ENCODE data around the gene DMPK.

The DMPK gene

DNA sequence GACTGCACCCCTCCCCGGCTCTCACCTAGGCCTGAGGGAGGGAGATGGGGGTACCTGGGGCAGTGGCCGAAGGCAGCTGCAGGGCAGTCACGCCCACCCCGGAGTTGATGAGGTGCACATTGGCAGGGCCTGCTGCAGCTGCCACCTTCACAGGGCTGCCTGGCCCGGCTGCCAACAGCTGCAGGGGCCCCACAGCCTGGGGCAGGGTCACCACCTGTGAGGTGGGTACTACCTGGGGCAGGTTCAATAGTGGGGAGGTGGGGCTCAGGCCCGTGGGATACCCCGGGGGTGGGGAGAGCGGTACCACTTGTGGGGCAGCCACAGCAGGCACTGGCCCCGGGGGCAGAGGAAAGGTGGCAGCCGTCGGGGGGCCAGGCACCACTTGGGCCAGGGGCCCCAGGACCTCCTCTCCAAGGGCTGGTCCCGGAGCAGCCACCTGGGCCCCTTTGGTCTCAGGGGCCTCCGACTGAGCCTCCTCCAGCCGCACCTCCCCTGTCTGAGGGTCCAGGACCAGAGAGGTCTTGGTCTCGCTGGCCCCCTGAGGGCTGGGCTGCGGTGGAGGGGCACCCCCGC, 15.9 kb downstream of the DMPK start:
- no peak for TF ChIP-seq SPI1 (IDR thresholded peaks at IDR 0.05; ENCODE audit: borderline replicate concordance, low read depth)
- no peak for TF ChIP-seq POLR2AphosphoS5 (IDR thresholded peaks at IDR 0.05; ENCODE audit: low read depth)
- TF ChIP-seq, protein P1, sequence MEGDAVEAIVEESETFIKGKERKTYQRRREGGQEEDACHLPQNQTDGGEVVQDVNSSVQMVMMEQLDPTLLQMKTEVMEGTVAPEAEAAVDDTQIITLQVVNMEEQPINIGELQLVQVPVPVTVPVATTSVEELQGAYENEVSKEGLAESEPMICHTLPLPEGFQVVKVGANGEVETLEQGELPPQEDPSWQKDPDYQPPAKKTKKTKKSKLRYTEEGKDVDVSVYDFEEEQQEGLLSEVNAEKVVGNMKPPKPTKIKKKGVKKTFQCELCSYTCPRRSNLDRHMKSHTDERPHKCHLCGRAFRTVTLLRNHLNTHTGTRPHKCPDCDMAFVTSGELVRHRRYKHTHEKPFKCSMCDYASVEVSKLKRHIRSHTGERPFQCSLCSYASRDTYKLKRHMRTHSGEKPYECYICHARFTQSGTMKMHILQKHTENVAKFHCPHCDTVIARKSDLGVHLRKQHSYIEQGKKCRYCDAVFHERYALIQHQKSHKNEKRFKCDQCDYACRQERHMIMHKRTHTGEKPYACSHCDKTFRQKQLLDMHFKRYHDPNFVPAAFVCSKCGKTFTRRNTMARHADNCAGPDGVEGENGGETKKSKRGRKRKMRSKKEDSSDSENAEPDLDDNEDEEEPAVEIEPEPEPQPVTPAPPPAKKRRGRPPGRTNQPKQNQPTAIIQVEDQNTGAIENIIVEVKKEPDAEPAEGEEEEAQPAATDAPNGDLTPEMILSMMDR (IDR thresholded peaks at IDR 0.05; ENCODE audit: insufficient read depth, low read length), result no peak
- TF ChIP-seq, protein P2, sequence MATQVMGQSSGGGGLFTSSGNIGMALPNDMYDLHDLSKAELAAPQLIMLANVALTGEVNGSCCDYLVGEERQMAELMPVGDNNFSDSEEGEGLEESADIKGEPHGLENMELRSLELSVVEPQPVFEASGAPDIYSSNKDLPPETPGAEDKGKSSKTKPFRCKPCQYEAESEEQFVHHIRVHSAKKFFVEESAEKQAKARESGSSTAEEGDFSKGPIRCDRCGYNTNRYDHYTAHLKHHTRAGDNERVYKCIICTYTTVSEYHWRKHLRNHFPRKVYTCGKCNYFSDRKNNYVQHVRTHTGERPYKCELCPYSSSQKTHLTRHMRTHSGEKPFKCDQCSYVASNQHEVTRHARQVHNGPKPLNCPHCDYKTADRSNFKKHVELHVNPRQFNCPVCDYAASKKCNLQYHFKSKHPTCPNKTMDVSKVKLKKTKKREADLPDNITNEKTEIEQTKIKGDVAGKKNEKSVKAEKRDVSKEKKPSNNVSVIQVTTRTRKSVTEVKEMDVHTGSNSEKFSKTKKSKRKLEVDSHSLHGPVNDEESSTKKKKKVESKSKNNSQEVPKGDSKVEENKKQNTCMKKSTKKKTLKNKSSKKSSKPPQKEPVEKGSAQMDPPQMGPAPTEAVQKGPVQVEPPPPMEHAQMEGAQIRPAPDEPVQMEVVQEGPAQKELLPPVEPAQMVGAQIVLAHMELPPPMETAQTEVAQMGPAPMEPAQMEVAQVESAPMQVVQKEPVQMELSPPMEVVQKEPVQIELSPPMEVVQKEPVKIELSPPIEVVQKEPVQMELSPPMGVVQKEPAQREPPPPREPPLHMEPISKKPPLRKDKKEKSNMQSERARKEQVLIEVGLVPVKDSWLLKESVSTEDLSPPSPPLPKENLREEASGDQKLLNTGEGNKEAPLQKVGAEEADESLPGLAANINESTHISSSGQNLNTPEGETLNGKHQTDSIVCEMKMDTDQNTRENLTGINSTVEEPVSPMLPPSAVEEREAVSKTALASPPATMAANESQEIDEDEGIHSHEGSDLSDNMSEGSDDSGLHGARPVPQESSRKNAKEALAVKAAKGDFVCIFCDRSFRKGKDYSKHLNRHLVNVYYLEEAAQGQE (IDR thresholded peaks at IDR 0.05; ENCODE audit: insufficient replicate concordance, low read depth), result no peak
- TF ChIP-seq GABPA (IDR thresholded peaks at IDR 0.05; ENCODE audit: low read depth), result no peak
- Histone ChIP-seq H3K4me3 (replicated peaks; ENCODE audit: insufficient read depth, low read length) (no peak overlapping the region), H3K27ac (replicated peaks) (no peak overlapping the region), H3K27me3 (ENCODE audit: insufficient read depth, poor library complexity, severe bottlenecking) (peaks cover 36% of the 10 kb centered on the region)
- DNase-seq (ENCODE audit: low read depth in 1 of 2, low spot score in 1 of 2), result no peak

DNA sequence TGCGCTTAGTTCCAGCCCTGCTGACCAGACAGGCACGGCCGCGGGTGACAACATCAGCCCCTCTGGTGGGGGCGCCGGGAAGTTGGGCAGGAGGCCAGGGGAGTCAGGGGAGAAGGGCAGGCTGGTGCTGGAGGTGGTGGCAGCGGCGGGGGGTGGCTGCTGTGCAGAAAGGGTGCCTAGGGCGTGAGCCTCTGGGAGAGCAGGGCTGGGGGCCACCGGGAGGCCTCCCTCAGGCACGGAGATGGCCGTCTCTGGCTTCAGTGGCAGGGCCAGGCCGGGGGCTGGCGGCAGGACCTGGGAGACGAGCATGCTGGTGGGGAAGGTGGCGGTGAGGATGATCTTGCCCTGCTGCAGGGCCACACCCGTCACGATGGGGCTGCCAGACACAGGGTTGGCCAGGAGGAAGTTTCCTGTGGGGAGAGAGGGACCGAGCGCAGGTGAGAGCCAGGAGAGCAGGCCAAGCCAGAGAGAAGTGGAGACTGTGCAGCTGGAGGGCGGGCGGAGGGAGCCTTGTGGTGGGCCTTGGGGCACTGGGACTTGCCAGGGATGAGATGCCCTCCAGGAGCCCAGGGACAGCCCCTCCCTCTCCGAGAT, 16.5 kb downstream of the DMPK start:
- Histone ChIP-seq H3K27ac (replicated peaks) (no peak overlapping the region), H3K4me3 (replicated peaks; ENCODE audit: insufficient read depth, low read length) (no peak overlapping the region), H3K27me3 (ENCODE audit: insufficient read depth, poor library complexity, severe bottlenecking) (peaks cover 30% of the 10 kb centered on the region)
- no peak for DNase-seq (ENCODE audit: low read depth in 1 of 2, low spot score in 1 of 2)
- TF ChIP-seq, protein P1 (IDR thresholded peaks at IDR 0.05; ENCODE audit: insufficient read depth, low read length), result no peak
- TF ChIP-seq SPI1 (IDR thresholded peaks at IDR 0.05; ENCODE audit: borderline replicate concordance, low read depth) (no peak), GABPA (IDR thresholded peaks at IDR 0.05; ENCODE audit: low read depth) (no peak), POLR2AphosphoS5 (IDR thresholded peaks at IDR 0.05; ENCODE audit: low read depth) (no peak)
- TF ChIP-seq, protein P2 (IDR thresholded peaks at IDR 0.05; ENCODE audit: insufficient replicate concordance, low read depth), result no peak

DNA sequence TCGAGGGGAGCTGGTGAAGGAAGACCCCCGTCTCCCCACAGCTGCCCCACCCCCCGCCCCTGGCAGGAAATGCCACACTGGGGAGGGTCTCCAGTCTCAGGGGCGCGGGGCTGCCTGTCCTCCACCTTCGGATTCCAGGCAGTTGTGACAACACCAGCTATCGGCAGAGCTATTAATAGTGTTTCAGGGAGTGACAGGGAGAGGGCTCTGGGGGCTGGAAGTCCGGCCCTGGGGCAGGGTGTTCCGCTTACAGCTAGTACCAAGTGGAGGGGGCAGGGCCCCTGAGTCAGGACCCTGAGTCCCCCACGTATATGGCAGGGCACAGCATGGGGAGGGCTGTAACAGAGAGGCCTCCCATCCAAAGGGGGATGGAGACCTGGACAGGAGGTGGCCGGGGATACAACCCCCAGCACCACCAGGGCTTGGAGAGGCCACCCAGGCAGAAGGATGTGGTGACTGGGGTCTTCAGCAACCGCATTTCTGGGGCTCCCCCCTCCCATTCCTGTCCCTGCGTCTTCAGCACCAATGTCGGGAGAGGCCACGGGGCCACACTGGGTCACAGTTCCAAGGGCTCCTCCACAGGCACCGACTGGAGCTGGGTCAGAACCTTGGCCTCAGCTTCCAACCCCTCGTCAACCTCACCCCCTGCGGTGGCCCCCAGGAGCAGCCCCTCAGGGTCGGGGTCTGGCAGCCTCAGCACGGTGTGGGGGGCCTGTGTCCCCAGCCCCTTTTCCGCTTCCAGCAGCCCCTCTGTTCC, 17.2 kb downstream of the DMPK start:
- H3K27me3 ChIP-seq (ENCODE audit: insufficient read depth, poor library complexity, severe bottlenecking), result peaks cover 32% of the 10 kb centered on the region
- H3K4me3 ChIP-seq (replicated peaks; ENCODE audit: insufficient read depth, low read length), result no peak overlapping the region
- H3K27ac ChIP-seq (replicated peaks), result no peak overlapping the region
- no peak for DNase-seq (ENCODE audit: low read depth in 1 of 2, low spot score in 1 of 2)
- TF ChIP-seq GABPA (IDR thresholded peaks at IDR 0.05; ENCODE audit: low read depth) (no peak), POLR2AphosphoS5 (IDR thresholded peaks at IDR 0.05; ENCODE audit: low read depth) (no peak), SPI1 (IDR thresholded peaks at IDR 0.05; ENCODE audit: borderline replicate concordance, low read depth) (no peak)
- TF ChIP-seq, protein P2 (IDR thresholded peaks at IDR 0.05; ENCODE audit: insufficient replicate concordance, low read depth), result no peak
- TF ChIP-seq, protein P1 (IDR thresholded peaks at IDR 0.05; ENCODE audit: insufficient read depth, low read length), result no peak
